ENCODE results near the gene IL26.

DNA sequence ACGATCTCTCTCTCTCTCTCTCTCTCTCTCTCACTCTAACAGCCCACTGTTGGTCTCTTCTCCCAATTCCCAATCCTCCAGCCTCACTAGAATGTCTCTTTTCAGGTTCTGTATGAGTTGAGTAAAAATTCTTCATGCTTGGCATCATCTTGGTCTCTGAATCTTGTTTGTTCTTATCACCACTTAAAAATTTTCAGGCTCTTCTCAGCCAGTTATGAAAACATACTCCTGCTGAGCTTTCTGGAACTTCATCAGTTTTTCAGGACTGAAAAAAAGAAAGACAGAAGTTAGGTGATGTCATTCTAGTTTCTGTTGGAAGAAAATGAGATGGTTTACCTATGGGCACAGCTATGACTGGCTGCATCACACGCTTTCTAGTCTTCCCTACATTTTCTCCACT, 39.2 kb upstream of the IL26 start:
- TF ChIP-seq, protein P1, sequence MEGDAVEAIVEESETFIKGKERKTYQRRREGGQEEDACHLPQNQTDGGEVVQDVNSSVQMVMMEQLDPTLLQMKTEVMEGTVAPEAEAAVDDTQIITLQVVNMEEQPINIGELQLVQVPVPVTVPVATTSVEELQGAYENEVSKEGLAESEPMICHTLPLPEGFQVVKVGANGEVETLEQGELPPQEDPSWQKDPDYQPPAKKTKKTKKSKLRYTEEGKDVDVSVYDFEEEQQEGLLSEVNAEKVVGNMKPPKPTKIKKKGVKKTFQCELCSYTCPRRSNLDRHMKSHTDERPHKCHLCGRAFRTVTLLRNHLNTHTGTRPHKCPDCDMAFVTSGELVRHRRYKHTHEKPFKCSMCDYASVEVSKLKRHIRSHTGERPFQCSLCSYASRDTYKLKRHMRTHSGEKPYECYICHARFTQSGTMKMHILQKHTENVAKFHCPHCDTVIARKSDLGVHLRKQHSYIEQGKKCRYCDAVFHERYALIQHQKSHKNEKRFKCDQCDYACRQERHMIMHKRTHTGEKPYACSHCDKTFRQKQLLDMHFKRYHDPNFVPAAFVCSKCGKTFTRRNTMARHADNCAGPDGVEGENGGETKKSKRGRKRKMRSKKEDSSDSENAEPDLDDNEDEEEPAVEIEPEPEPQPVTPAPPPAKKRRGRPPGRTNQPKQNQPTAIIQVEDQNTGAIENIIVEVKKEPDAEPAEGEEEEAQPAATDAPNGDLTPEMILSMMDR (IDR thresholded peaks at IDR 0.05): no peak
- no peak for TF ChIP-seq POLR2A (IDR thresholded peaks at IDR 0.05)

All from vagina (tissue), 2 donors.